Mesenchymal stem cell (in vitro differentiated cells and primary cell): ENCODE measurements around the gene TM6SF1.

Experiments used
- DNase-seq: peaks from one replicate; pipeline ENCODE4 v3.0.0-alpha.2; 2013
- H2AFZ ChIP-seq: one replicate; pipeline ENCODE4 v1.6.1; 2013; ENCODE audit warnings: low read depth, mild to moderate bottlenecking, control low read depth, inconsistent platforms, low read length, moderate library complexity
- H2AK5ac ChIP-seq: 2 replicates; pipeline ENCODE4 v1.6.1; 2013; ENCODE audit warnings: low read length, moderate library complexity, mild to moderate bottlenecking, inconsistent platforms; ENCODE audit not compliant: severe bottlenecking
- H2BK120ac ChIP-seq: one replicate; pipeline ENCODE4 v1.6.1; 2013; ENCODE audit warnings: low read depth, mild to moderate bottlenecking, inconsistent platforms, low read length, moderate library complexity
- H2BK12ac ChIP-seq, 2 experiments: one replicate each; pipeline ENCODE4 v1.6.1; 2013; ENCODE audit warnings: inconsistent platforms in 2 of 2, low read length in 2 of 2, mild to moderate bottlenecking in 2 of 2, moderate library complexity in 2 of 2, control low read depth in 1 of 2
- H2BK15ac ChIP-seq: one replicate; pipeline ENCODE4 v1.6.1; 2013; ENCODE audit warnings: mild to moderate bottlenecking, low read depth, inconsistent platforms; ENCODE audit not compliant: poor library complexity, severe bottlenecking
- H2BK5ac ChIP-seq: 2 replicates; pipeline ENCODE4 v1.6.1; 2013; ENCODE audit warnings: low read depth, mild to moderate bottlenecking, low read length, control low read depth, inconsistent platforms; ENCODE audit not compliant: poor library complexity, severe bottlenecking
- H3K14ac ChIP-seq, 2 experiments: one replicate each; pipeline ENCODE4 v1.6.1; 2013; ENCODE audit warnings: inconsistent platforms in 2 of 2, low read length in 2 of 2, control low read depth in 1 of 2, mild to moderate bottlenecking in 1 of 2, moderate library complexity in 1 of 2
- H3K18ac ChIP-seq, 2 experiments: one replicate each; pipeline ENCODE4 v1.6.1; 2013; ENCODE audit warnings: inconsistent platforms in 2 of 2, low read length in 2 of 2, control low read depth in 1 of 2, low read depth in 1 of 2, mild to moderate bottlenecking in 1 of 2
- H3K23ac ChIP-seq, 2 experiments: one replicate each; pipeline ENCODE4 v1.6.1; 2013; ENCODE audit warnings: inconsistent platforms in 2 of 2, low read length in 2 of 2, mild to moderate bottlenecking in 2 of 2, moderate library complexity in 2 of 2, control low read depth in 1 of 2
- H3K27ac ChIP-seq: 2 replicates; pipeline ENCODE4 v1.5.1; 2013; ENCODE audit warnings: mild to moderate bottlenecking, moderate library complexity, low read length, control low read depth, inconsistent platforms; ENCODE audit not compliant: poor library complexity, severe bottlenecking
- H3K27me3 ChIP-seq, 2 experiments: 2 replicates each; pipeline versions ENCODE4 v1.6.1 to v1.7.0; 2013; ENCODE audit warnings: low read length in 2 of 2, mild to moderate bottlenecking in 2 of 2, moderate library complexity in 2 of 2, control low read depth in 1 of 2, inconsistent platforms in 1 of 2; ENCODE audit not compliant: control insufficient read depth in 1 of 2, insufficient read depth in 1 of 2
- H3K36me3 ChIP-seq, 2 experiments: 2 replicates each; pipeline versions ENCODE4 v1.6.1 to v1.7.0; 2013; ENCODE audit warnings: low read length in 2 of 2, control low read depth in 1 of 2, inconsistent platforms in 1 of 2, low read depth in 1 of 2, mild to moderate bottlenecking in 1 of 2; ENCODE audit not compliant: insufficient read depth in 2 of 2, control insufficient read depth in 1 of 2
- H3K4ac ChIP-seq, 2 experiments: one replicate each; pipeline ENCODE4 v1.6.1; 2013; ENCODE audit warnings: inconsistent platforms in 2 of 2, low read length in 2 of 2, mild to moderate bottlenecking in 2 of 2, moderate library complexity in 2 of 2, control low read depth in 1 of 2, low read depth in 1 of 2
- H3K4me1 ChIP-seq: 2 replicates; pipeline ENCODE4 v1.6.1; 2013; ENCODE audit warnings: low read depth, low read length, control low read depth; ENCODE audit not compliant: control insufficient read depth, insufficient read depth
- H3K4me2 ChIP-seq: 2 replicates; pipeline ENCODE4 v1.6.1; 2013; ENCODE audit warnings: low read length, mild to moderate bottlenecking, inconsistent platforms; ENCODE audit not compliant: poor library complexity, severe bottlenecking
- H3K4me3 ChIP-seq, 2 experiments: 2 replicates each; pipeline versions ENCODE4 v1.5.1 to v1.7.0; 2013; ENCODE audit warnings: low read length in 2 of 2, mild to moderate bottlenecking in 2 of 2, control low read depth in 1 of 2, low read depth in 1 of 2; ENCODE audit not compliant: insufficient read depth in 1 of 2
- H3K79me1 ChIP-seq: replicated peaks from 2 replicates; pipeline ENCODE4 v1.6.1; 2013; ENCODE audit warnings: mild to moderate bottlenecking, control low read depth, low read length, inconsistent platforms; ENCODE audit not compliant: poor library complexity, severe bottlenecking
- H3K9ac ChIP-seq: 2 replicates; pipeline ENCODE4 v1.7.0; 2013; ENCODE audit warnings: mild to moderate bottlenecking, low read length, moderate library complexity
- H3K9me3 ChIP-seq: 2 replicates; pipeline ENCODE4 v1.7.0; 2013; ENCODE audit warnings: mild to moderate bottlenecking, low read length; ENCODE audit not compliant: control insufficient read depth
- H4K8ac ChIP-seq: one replicate; pipeline ENCODE4 v1.6.1; 2013; ENCODE audit warnings: inconsistent platforms, mild to moderate bottlenecking, low read length, moderate library complexity
- H4K91ac ChIP-seq: one replicate; pipeline ENCODE4 v1.6.1; 2013; ENCODE audit warnings: mild to moderate bottlenecking, low read length, inconsistent platforms
- WGBS: methylation state at CpG from one replicate; pipeline ENCODE4 v1.1.7; 2013; ENCODE audit warnings: mixed read lengths; 5-methylcytosine and 5-hydroxymethylcytosine counted together

The TM6SF1 gene

DNA sequence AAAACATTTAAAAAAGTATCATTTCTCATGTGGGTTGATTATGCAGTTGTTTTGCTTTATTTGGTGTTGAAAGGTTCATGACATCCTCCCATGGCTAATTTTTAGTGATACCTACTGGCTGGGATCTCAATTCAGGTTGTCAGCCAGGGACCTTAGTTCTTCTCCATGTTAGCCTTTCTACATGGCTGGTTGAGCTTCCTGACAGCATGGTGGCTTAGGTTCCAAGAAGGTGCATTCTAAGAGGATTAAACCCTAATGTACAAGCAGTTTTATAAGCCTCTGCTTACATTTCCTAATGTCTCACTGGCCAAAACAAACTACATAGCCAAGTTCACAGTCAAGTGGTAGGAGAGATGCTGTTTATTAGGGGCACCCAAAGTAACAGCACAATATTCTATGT lies 9.4 kb upstream of the TM6SF1 start:
- Histone ChIP-seq H3K79me1 (no peaks in the 10 kb centered on the region), H3K27me3 (peaks cover 37 to 50% of the 10 kb centered on the region in 2 experiments), H3K18ac (no peak overlapping the region), H2BK5ac (no peak overlapping the region), H3K4me1 (no peaks in the 10 kb centered on the region), H2AFZ (no peak overlapping the region), H3K9ac (no peak overlapping the region), H3K14ac (no peak overlapping the region), H3K23ac (no peak overlapping the region), H3K9me3 (peaks cover 13% of the 10 kb centered on the region), H3K4ac (no peak overlapping the region), H2AK5ac (no peak overlapping the region), H4K8ac (no peak overlapping the region), H3K4me3 (no peak overlapping the region), H2BK12ac (no peak overlapping the region), H2BK15ac (no peak overlapping the region), H3K36me3 (no peaks in the 10 kb centered on the region), H2BK120ac (no peak overlapping the region), H3K4me2 (no peak overlapping the region), H3K27ac (no peak overlapping the region), H4K91ac (no peak overlapping the region)
- no peak for DNase-seq

GRCh38 chr15:83099290-83099689 lies 8.2 kb upstream of the TM6SF1 start:
- no peak overlapping the region for H4K91ac ChIP-seq
- H3K27ac ChIP-seq, result no peak overlapping the region
- no peak overlapping the region for H3K4me3 ChIP-seq
- H3K23ac ChIP-seq, result no peak overlapping the region
- WGBS, result 98% methylated on average over 2 of the region's 2 CpGs
- no peak overlapping the region for H3K14ac ChIP-seq
- no peak overlapping the region for H4K8ac ChIP-seq
- no peak overlapping the region for H2AK5ac ChIP-seq
- H3K9ac ChIP-seq, result no peak overlapping the region
- H3K27me3 ChIP-seq, result peaks cover 43 to 52% of the 10 kb centered on the region in 2 experiments
- H2BK120ac ChIP-seq, result no peak overlapping the region
- no peak overlapping the region for H2BK12ac ChIP-seq
- H3K4me1 ChIP-seq, result no peaks in the 10 kb centered on the region
- no peaks in the 10 kb centered on the region for H3K36me3 ChIP-seq
- no peak overlapping the region for H3K18ac ChIP-seq
- no peaks in the 10 kb centered on the region for H3K79me1 ChIP-seq
- H3K4ac ChIP-seq, result no peak overlapping the region
- H3K4me2 ChIP-seq, result no peak overlapping the region
- no peak overlapping the region for H2AFZ ChIP-seq
- DNase-seq, result no peak
- H2BK5ac ChIP-seq, result no peak overlapping the region
- H3K9me3 ChIP-seq, result peaks cover 13% of the 10 kb centered on the region
- H2BK15ac ChIP-seq, result no peak overlapping the region

DNA sequence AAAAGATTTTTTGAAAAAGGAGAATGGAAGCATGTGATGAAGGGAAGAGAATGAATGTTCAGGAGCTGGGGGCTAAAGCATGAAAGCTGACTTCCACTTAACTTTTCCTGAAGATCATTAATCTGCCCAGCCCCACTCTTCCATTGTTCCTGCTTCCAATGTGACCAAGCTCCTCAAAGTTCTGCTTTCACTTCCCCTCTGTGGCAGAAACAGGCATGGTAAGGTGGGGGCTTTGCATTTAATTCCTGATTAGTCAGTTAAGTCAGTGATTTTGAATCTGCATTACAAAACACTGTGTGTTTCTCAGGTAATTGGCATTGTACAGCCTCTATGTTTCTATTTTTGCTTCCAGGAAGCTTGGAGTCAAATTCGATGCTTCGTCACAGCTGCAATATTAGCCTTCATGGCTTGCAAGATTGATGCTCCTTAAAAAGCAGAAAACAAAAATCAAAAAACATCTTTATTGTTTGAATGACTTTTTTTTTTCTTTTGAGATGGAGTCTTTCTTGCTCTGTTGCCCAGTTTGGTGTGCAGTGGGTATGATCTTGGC lies 7.3 kb upstream of the TM6SF1 start:
- H3K27ac ChIP-seq, result no peak overlapping the region
- WGBS, result 90% methylated on average over 2 of the region's 2 CpGs
- no peak overlapping the region for H3K14ac ChIP-seq
- no peak overlapping the region for H2AFZ ChIP-seq
- H3K9me3 ChIP-seq, result peaks cover 13% of the 10 kb centered on the region
- H2BK15ac ChIP-seq, result no peak overlapping the region
- no peak overlapping the region for H3K4me3 ChIP-seq
- H3K4me1 ChIP-seq, result no peaks in the 10 kb centered on the region
- DNase-seq, result no peak
- H4K8ac ChIP-seq, result no peak overlapping the region
- H3K4ac ChIP-seq, result no peak overlapping the region
- H3K23ac ChIP-seq, result no peak overlapping the region
- H2BK120ac ChIP-seq, result no peak overlapping the region
- H3K9ac ChIP-seq, result no peak overlapping the region
- no peak overlapping the region for H4K91ac ChIP-seq
- H2BK12ac ChIP-seq, result no peak overlapping the region
- no peaks in the 10 kb centered on the region for H3K79me1 ChIP-seq
- H3K27me3 ChIP-seq, result peaks cover 45 to 47% of the 10 kb centered on the region in 2 experiments
- no peaks in the 10 kb centered on the region for H3K36me3 ChIP-seq
- no peak overlapping the region for H2AK5ac ChIP-seq
- H2BK5ac ChIP-seq, result no peak overlapping the region
- H3K4me2 ChIP-seq, result no peak overlapping the region
- H3K18ac ChIP-seq, result no peak overlapping the region

GRCh38 chr15:83102346-83102745 lies 5.1 kb upstream of the TM6SF1 start:
- Histone ChIP-seq H4K91ac (no peak overlapping the region), H3K4ac (no peak overlapping the region), H3K36me3 (peaks cover 0 to 2% of the 10 kb centered on the region in 2 experiments), H2BK120ac (no peak overlapping the region), H3K4me2 (no peak overlapping the region), H3K18ac (no peak overlapping the region), H2BK5ac (no peak overlapping the region), H3K79me1 (no peaks in the 10 kb centered on the region), H3K4me3 (no peak overlapping the region), H3K14ac (no peak overlapping the region), H3K27ac (no peak overlapping the region), H2AK5ac (no peak overlapping the region), H3K27me3 (peaks cover 53 to 58% of the 10 kb centered on the region in 2 experiments), H3K4me1 (peaks cover 4% of the 10 kb centered on the region), H2AFZ (no peak overlapping the region), H2BK12ac (no peak overlapping the region), H3K23ac (no peak overlapping the region), H2BK15ac (no peak overlapping the region), H3K9me3 (peaks cover 13% of the 10 kb centered on the region), H4K8ac (no peak overlapping the region), H3K9ac (no peak overlapping the region)
- 88% methylated on average over 2 of the region's 2 CpGs for WGBS
- no peak for DNase-seq
